HG03108 (cell line): Measurements from ENCODE around the gene TYK2.
A peak's percentile ranks its signal among the peaks of the same experiment; 100 is the strongest.

Source experiments
- ATAC-seq: cut with Tn5 transposase; IDR thresholded peaks from one replicate; pipeline ENCODE4 v1.9.1; 2021; ENCODE audit warnings: moderate library complexity; ENCODE audit not compliant: unreplicated experiment

Gene TYK2

DNA sequence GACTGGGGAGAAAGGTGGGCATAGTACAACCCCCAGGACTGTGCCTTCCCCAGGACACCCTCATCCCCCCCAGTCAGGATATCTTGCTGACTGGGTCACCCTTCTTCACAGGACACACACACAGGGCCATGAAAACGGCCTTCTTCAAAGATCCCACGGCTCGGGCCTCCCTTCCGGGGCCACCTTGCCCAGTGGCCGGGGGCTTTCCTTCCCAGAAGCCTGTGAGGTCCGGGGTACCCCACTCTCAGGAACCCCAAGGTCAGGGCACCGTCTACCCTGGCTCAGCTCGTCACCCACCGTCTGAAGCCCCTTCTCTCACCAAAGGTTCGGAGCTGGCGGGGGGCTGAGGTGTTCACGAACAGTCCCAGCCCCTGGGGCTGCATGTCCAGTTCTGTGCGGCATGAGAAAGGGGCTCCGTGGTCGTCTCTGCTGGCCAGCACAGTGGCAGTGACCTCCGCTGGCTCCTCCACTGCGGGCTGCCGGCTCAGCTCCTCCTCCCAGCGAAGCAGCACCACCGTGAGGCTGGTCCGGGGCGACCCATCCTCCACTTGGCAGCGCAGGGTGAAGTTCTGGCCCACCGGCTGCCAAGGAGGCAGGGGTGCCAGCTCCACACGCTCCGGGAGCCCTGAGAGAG, 44.9 kb downstream of the TYK2 start:
- no peak for ATAC-seq

GRCh38 chr19:10334588-10335351, 45.6 kb downstream of the TYK2 start:
- ATAC-seq: no peak

DNA sequence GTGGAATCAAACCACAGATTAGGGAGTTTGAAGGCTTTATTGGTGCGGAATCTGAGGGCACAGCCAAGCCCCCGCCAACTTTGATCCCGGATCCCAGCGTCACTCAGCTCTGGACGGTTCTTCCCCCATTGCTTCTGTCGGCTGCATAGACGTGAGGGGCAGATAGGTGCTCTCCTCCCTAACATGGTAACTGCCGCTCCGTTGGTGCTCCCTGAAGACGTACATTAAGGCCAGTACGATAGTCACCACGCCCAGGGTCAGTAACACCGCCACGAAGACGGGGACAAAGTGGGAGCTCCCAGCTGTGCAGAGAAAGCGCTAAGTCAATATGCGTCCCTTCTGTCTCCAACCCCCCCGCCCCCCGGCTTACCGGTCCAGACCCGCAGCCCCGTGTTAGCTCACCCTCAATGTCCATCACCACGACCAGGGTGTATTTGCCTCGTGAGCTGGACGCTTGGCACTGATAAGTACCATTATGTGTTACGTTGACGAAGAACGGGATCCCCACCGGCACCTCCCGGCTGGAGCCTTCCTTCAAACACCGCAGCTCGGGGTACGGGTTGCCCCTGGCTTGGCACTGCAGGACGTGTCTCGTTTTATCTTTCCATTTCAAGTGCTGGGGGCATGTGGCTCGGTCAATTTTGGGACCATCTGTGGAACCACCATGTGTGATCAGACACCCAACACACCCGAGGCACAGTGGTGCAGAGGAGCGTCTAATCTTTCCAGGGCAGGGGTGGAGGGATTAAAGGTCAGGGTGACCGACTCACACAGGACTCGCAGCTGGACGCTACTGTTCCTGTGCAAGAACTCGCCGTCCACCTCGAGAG, 46.4 kb downstream of the TYK2 start:
- ATAC-seq: no peak

GRCh38 chr19:10332965-10333757, 47.2 kb downstream of the TYK2 start, which contains the start of gene RAVER1:
Gene RAVER1, minus strand, starts transcription at chr19:10333529. Its CDS starts 22 bp downstream, at chr19:10333507.
- peak; percentile 81 for ATAC-seq

DNA sequence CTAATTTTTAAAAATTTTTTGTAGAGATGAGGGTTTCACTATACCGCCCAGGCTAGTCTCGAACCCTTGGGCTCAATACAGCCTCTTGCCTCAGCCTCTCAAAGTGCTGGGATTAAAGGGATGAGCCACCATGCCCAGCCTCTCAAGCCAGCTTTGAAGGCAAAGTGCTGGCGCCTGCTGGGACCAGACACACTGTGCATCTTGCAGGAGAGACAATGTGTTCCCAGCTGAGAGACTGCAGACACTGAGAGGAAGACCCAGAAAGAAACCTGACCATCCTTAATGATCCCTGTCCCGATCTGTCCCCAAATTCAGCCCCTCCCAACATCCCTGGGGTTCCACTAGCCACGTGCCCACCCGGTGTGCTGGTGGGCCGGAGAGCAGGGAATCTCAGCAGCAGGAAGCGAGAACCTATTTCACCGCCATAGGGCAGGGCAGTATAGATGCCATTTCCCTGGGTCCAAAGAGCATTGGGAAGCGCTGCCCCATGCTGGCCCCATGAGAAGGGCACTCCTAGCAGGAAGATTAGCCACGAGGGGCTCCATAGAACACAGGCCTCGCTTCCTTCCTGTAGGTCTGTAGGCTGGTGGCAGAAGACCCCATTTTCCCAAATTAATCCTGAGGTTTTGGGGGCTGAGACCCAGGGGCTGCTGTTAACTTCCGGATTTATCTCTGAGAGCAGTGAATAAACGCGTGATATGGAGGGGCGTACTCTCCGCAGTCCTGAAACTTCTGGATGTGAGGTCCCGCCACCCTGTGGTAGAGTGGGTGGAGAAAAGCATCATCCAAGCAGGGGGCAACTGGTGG, 48.0 kb downstream of the TYK2 start:
- ATAC-seq: no peak

- ATAC-seq: no peak
Measured at GRCh38 chr19:10329555-10329954, 50.8 kb downstream of the TYK2 start.

DNA sequence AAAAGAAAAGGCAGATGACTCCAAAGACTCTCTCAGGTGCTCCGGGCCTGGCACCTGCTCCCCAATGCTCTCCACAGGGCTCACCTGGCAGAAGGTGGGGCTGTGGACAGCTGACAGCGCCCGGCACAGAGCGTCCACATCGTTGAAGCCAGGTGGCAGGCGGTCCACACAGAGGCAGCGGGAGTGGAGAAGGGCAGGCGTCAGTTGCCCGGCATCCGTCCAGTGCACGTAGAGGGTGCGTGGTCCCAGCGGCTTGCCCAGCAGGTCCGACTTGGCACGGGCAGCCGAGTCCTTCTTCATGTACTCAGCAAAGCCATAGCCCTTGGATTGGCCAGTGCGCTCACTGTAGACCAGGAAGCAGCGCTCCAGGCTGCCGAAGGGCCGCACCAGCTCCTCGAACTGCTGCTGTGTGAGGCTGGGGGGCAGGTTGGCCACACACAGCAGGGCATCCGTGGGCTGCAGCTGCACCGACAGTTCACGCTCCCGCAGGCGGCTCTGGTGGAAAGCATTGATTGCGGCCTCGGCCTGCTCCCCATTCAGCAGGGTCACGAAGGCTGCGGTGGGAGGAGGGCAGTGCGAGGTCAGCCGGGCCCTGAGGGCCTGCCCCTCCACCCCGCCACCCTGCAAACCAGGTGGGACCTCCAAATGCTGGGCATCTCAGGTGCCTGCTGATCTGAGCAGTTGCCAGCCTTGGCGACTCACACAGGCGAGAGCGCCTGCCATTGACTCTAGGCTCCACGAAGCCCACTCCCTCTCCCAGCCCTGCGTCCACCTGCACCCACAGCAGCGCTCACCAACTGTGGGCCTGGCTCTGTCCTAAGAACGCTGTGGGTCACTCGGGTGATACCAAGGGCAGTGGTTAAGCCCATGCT, 51.6 kb downstream of the TYK2 start:
- no peak for ATAC-seq

DNA sequence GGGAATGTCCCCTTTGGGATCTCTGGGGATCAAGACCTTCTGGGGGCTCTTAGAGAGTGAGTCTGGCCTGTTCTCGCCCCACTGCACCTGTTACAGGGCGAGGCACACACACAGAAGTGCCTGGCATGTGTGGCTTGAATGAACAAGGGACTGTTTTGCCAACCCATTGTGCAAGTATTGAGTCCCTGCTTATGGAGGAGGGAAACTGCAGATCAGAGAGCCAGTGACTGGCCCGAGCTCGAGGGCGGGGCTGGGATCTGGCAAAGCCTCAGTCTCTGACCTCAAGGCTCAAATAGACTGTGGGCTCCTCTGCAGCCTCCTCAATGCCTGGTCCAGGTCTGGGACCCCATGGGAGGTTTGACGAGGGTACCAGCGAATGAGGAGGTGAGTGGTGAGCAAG, 52.6 kb downstream of the TYK2 start:
- ATAC-seq: no peak

DNA sequence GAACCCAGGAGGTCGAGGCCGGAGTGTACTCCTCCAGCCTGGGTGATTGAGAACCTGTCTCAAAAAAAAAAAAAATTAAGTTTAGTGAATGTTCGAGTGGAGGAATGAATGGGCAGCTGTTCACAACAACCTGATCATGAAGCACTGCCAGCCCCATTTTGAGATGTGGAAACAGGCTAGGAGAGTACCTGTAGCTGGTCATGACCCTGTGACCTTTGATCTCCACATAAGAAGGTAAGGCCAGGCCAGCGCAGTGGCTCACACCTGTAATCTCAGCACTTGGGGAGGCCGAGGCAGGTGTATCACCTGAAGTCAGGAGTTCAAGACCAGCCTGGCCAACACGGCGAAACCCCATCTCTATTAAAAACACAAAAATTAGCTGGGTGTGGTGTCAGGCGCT, 54.6 kb downstream of the TYK2 start:
- ATAC-seq: no peak

DNA sequence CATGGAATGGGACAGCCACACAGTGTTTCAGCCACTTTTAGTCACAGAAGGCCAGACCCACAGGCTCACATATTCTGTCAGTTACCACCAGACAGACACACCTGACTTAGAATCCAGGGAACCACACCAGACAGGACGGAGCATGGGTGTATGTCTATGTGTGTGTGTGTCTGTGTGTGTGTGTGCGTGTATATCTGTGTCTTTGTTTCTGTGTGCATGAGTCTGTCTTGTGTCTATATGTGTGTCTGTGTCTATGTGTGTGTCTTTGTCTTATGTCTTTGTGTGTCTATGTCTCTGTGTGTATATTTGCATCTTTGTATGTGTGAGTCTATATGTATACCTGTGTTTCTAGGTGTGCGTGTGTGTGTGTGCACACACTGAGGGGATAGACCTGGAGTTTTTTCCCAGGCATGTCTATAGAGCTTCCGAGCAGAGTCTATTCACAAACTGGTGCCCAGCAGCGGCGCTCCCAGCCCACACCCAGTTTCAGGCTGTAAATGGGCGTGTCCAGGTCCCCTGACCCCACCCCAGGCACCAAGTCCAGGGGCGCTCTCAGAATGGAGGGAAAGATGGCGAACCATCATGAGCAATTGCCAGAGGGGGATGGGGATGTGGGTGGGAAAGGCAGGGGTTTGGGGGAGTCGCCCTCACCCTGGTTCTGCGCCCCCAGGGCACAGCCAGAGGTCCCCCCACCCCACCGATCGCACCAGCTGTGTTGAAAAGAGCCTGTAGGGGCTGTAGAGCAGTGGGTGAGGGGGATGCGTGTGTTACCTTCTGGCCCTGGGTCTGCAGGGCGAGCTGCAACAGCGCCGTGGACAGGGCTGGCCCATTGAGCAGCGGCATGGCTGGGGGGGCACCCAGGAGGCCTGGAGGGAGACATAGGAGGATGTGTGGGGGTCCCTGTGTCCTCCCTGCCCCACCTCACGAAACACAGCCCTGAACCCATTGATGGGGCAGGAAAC, 58.2 kb downstream of the TYK2 start:
- no peak for ATAC-seq

DNA sequence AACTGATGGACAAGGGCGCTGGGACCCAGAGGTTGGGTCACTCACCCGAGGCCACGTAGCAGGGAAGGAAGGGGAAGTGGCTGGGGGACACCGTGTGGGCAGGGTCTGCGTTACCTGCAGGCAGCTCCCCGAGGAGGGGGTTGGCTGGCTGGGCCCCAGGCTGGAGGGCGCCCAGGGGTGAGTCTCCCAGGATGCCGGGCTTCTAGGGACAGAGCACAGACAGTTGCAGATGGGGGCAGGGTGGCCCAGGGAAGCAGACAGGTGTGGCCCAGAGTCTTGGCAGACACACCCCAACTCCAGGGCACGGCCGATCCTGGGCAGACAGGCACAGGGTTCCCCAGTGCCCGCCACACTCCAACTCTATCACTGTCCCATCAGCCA, 59.0 kb downstream of the TYK2 start:
- no peak for ATAC-seq

GRCh38 chr19:10320602-10321416, 59.6 kb downstream of the TYK2 start:
- ATAC-seq: no peak

GRCh38 chr19:10318807-10319682, 61.3 kb downstream of the TYK2 start:
- ATAC-seq: no peak

DNA sequence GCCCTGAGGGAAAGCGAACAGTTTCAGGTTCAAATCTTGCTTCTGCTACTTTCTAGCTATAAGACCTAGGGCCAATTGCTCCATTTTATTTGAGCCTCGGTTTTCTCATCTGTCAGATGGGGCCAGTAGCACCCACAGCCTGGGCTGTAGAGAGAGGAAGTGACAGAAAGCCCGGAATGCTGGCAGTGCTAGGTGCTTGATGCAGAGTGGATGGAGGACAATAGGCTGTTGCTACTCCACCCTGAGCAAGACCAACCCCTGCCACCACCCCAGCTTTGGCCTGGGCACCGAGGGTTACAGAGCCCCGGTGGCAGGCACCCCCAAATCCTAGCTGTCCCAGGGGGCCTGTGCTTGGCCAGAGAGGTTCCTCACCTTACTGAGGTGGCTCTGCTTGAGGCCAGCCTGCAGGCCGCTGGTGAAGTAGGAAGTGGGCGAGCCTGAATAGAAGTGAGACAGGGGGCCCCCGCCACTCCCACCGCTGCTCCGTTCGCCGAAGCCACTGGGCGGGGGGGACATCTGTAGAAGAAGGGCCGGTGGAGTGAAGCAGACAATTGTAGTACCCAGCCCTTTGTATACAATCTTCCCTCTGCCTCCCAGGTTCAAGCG, 62.4 kb downstream of the TYK2 start:
- no peak for ATAC-seq

- ATAC-seq: no peak
Measured at GRCh38 chr19:10317045-10317856, 63.1 kb downstream of the TYK2 start.
